Adipocyte (in vitro differentiated cells): ENCODE measurements around the gene ACTR3.
A peak's percentile ranks its signal among the peaks of the same experiment; 100 is the strongest.

Source experiments
- DNase-seq: peaks from one replicate; pipeline ENCODE4 v3.0.0-alpha.2; 2015; ENCODE audit warnings: low read depth
- H3K27me3 ChIP-seq: replicated peaks from 2 replicates; pipeline ENCODE4 v1.7.0; 2013; ENCODE audit warnings: mild to moderate bottlenecking, low read length, moderate library complexity; ENCODE audit not compliant: control insufficient read depth, insufficient read depth
- H3K36me3 ChIP-seq: 2 replicates; pipeline ENCODE4 v1.7.0; 2013; ENCODE audit warnings: low read length, mild to moderate bottlenecking, moderate library complexity; ENCODE audit not compliant: control insufficient read depth, insufficient read depth, severe bottlenecking
- H3K4me1 ChIP-seq: 2 replicates; pipeline ENCODE4 v1.7.0; 2013; ENCODE audit warnings: mild to moderate bottlenecking, low read length, moderate library complexity; ENCODE audit not compliant: control insufficient read depth, insufficient read depth
- H3K4me3 ChIP-seq: 2 replicates; pipeline ENCODE4 v1.7.0; 2013; ENCODE audit warnings: mild to moderate bottlenecking, low read length, moderate library complexity
- H3K9ac ChIP-seq: 2 replicates; pipeline ENCODE4 v1.7.0; 2013; ENCODE audit warnings: mild to moderate bottlenecking, low read length, moderate library complexity
- H3K9me3 ChIP-seq: 2 replicates; pipeline ENCODE4 v1.7.0; 2013; ENCODE audit warnings: mild to moderate bottlenecking, low read length, moderate library complexity; ENCODE audit not compliant: control insufficient read depth

Gene ACTR3

GRCh38 chr2:113985554-113986397, 95.9 kb downstream of the ACTR3 start:
- H3K36me3 ChIP-seq, result no peaks in the 10 kb centered on the region
- no peaks in the 10 kb centered on the region for H3K9me3 ChIP-seq
- H3K4me3 ChIP-seq, result no peak overlapping the region
- H3K9ac ChIP-seq, result no peak overlapping the region
- peaks cover 14% of the 10 kb centered on the region for H3K4me1 ChIP-seq
- DNase-seq, result no peak
- no peaks in the 10 kb centered on the region for H3K27me3 ChIP-seq

GRCh38 chr2:113986762-113987290, 96.9 kb downstream of the ACTR3 start:
- no peaks in the 10 kb centered on the region for H3K27me3 ChIP-seq
- H3K4me3 ChIP-seq, result no peak overlapping the region
- H3K9ac ChIP-seq, result no peak overlapping the region
- no peaks in the 10 kb centered on the region for H3K9me3 ChIP-seq
- H3K4me1 ChIP-seq, result peaks cover 4% of the 10 kb centered on the region
- DNase-seq, result no peak
- no peaks in the 10 kb centered on the region for H3K36me3 ChIP-seq

- H3K4me3 ChIP-seq, result no peak overlapping the region
- no peaks in the 10 kb centered on the region for H3K27me3 ChIP-seq
- no peak for DNase-seq
- no peaks in the 10 kb centered on the region for H3K4me1 ChIP-seq
- H3K36me3 ChIP-seq, result no peaks in the 10 kb centered on the region
- no peak overlapping the region for H3K9ac ChIP-seq
- H3K9me3 ChIP-seq, result no peaks in the 10 kb centered on the region
These were observed 102.2 kb downstream of the ACTR3 start for GRCh38 chr2:113992090-113992489.

- Histone ChIP-seq H3K36me3 (no peaks in the 10 kb centered on the region), H3K4me1 (no peaks in the 10 kb centered on the region), H3K27me3 (no peaks in the 10 kb centered on the region), H3K9ac (no peak overlapping the region), H3K4me3 (no peak overlapping the region), H3K9me3 (no peaks in the 10 kb centered on the region)
- DNase-seq, result peak; percentile 4
These were observed 107.0 kb downstream of the ACTR3 start for GRCh38 chr2:113996671-113997594.

DNA sequence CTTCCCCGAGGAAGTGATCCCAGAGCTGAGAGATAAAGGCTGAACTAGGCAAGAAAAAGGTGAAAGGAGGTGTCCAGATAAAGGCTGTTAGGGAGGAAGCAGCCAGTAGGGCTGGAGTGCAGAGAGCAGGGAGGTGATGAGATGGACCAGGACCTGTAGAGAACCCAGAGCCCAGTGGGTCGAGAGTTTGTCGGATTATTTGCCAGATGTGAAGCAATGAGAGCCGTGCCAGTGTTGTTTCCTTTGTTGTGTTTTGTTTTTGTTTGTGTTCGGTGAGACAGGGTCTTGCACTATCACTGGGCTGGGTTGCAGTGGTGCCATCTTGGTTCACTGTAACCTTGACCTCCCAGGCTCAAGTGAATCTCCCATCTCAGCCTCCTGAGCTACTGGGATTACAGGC, 111.3 kb downstream of the ACTR3 start:
- Histone ChIP-seq H3K27me3 (no peaks in the 10 kb centered on the region), H3K4me1 (no peaks in the 10 kb centered on the region), H3K4me3 (no peak overlapping the region), H3K36me3 (no peaks in the 10 kb centered on the region), H3K9ac (no peak overlapping the region), H3K9me3 (no peaks in the 10 kb centered on the region)
- no peak for DNase-seq

DNA sequence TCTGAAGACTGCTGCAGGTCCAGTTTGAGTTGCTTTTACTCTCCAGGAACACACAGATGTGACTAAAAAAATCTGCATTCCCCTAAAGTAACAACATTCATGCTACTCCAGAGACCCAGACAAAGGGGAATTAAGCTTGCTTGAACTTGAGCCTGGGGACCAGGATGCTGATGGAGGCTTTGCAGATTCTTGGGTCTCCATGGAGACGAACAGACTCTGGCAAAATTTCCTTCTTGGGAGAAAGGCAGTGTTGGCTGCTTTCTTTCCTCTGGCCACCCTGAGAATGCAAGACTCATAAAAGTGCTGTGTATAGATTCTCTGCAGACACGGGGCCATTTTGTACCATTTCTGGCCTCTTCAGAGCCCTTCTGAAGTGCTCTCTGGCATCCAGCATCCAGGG, 112.0 kb downstream of the ACTR3 start:
- DNase-seq, result no peak
- no peaks in the 10 kb centered on the region for H3K4me1 ChIP-seq
- H3K9ac ChIP-seq, result no peak overlapping the region
- H3K4me3 ChIP-seq, result no peak overlapping the region
- no peaks in the 10 kb centered on the region for H3K27me3 ChIP-seq
- no peaks in the 10 kb centered on the region for H3K9me3 ChIP-seq
- no peaks in the 10 kb centered on the region for H3K36me3 ChIP-seq

GRCh38 chr2:114005110-114005783, 115.4 kb downstream of the ACTR3 start:
- no peaks in the 10 kb centered on the region for H3K9me3 ChIP-seq

GRCh38 chr2:114006460-114006859, 116.6 kb downstream of the ACTR3 start:
- no peaks in the 10 kb centered on the region for H3K4me1 ChIP-seq
- H3K9me3 ChIP-seq, result no peaks in the 10 kb centered on the region
- H3K27me3 ChIP-seq, result no peaks in the 10 kb centered on the region
- no peaks in the 10 kb centered on the region for H3K36me3 ChIP-seq
- no peak for DNase-seq
- no peak overlapping the region for H3K4me3 ChIP-seq
- H3K9ac ChIP-seq, result no peak overlapping the region

More at GRCh38 chr2:114005110-114005783, 115.4 kb downstream of the ACTR3 start:
- no peaks in the 10 kb centered on the region for H3K4me1 ChIP-seq
- no peak overlapping the region for H3K9ac ChIP-seq
- no peaks in the 10 kb centered on the region for H3K27me3 ChIP-seq
- no peak for DNase-seq
- no peaks in the 10 kb centered on the region for H3K36me3 ChIP-seq
- no peak overlapping the region for H3K4me3 ChIP-seq

- Histone ChIP-seq H3K9ac (no peak overlapping the region), H3K9me3 (no peaks in the 10 kb centered on the region), H3K4me1 (no peaks in the 10 kb centered on the region), H3K27me3 (no peaks in the 10 kb centered on the region), H3K36me3 (no peaks in the 10 kb centered on the region), H3K4me3 (no peak overlapping the region)
- no peak for DNase-seq
These were observed 117.5 kb downstream of the ACTR3 start for GRCh38 chr2:114007436-114007835.

DNA sequence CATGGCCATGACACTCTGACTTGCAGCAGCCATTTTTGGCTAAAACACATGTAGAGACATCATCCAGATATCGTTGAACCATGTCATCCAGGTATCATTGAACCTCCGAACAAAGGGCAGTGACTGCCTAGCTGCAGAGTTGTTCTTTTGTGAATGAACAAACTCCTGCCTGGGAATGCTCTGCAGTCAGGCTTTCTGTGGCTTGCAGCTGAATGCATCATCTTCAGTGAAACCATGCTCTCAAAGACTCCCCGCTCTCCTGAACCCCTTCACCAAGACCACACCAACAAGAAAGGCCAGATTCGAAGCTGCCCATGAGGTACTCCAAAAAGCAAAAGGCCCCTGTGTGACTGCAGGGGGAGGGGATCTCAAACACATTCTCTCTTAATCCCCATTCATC, 118.8 kb downstream of the ACTR3 start:
- H3K36me3 ChIP-seq, result no peaks in the 10 kb centered on the region
- H3K9ac ChIP-seq, result no peak overlapping the region
- no peak for DNase-seq
- H3K27me3 ChIP-seq, result no peaks in the 10 kb centered on the region
- H3K4me1 ChIP-seq, result no peaks in the 10 kb centered on the region
- no peaks in the 10 kb centered on the region for H3K9me3 ChIP-seq
- no peak overlapping the region for H3K4me3 ChIP-seq
